DMS53 (cell line): Measurements from ENCODE around the gene FLVCR2.
A peak's percentile ranks its signal among the peaks of the same experiment; 100 is the strongest.

Experiments
- DNase-seq: peaks from one replicate; lab custom pipeline; 2025; lab: John Stamatoyannopoulos, UW

The FLVCR2 gene

GRCh38 chr14:75630695-75631452, 52.5 kb downstream of the FLVCR2 start:
- no peak for DNase-seq

DNA sequence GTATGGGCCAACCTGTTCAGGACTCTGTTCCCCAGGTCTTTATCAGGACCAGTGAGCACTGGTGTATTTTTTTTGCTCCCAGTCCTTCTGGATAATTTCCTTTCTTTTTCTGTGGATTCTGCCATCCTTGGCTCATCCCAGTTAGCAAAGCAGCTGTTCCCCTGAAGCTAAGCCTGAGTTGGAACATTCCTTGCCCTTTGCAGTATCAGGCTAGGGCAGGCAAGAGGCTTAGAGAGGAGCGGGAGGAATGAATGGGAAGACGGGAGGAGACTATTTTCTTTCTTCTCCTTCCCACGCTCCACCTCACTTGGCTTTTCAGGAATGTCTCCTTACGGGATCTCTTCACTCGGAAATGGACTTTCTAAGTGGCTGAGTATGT, 53.0 kb downstream of the FLVCR2 start:
- DNase-seq, result no peak

GRCh38 chr14:75634848-75635247, 56.4 kb downstream of the FLVCR2 start:
- DNase-seq, result no peak

DNA sequence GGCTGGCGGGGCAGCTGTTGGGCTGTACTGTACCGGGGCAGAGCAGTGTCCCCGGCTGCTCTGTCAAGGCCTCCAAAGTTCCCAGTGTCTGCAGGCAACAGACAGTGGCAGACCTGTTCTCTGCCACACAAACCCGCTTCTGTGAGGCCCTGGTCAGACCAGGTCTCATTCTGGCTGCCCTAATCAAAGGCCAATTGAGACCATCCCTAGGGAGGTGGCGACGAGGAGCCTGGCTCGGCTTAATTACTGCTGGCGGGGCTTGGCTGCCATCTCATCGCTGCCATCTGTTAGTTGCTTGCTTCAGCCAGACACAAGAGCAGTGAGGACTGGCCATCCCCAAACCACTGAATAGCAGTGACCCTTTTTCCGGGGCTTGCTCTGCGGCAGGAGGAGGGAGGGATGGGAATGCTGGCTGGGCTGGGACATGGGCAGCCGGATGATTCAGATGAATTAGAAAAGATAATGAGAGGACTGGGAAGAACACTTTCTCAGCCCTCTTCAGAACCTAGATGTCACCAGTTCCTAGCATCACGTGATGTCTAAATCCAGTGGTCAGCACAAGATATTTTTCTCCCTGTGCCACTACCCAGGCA, 57.8 kb downstream of the FLVCR2 start:
- no peak for DNase-seq

- peak; percentile 28 for DNase-seq
Observed at GRCh38 chr14:75640876-75641275, 62.5 kb downstream of the FLVCR2 start.

DNA sequence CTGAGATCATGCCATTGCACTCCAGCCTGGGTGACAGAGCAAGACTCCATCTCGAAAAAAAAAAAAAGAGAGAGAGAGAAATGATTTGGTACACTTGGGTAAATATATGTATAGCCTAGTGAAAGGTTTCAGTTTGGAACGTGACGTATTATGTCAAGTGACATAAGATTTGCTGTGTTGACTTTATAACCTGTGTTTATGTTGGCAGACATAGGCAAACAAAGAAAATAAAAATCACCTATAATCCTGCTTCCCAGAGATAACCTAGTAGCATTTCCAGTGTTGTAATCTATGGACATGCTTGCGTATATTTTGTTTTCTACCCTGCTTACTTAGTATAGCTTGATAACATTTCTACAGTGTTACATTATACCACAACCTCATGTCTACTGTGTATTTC, 65.6 kb downstream of the FLVCR2 start:
- peak; percentile 89 for DNase-seq

- peak; percentile 11 for DNase-seq
Observed at GRCh38 chr14:75645056-75645455, 66.6 kb downstream of the FLVCR2 start.

- no peak for DNase-seq
Observed at GRCh38 chr14:75646762-75647161, 68.3 kb downstream of the FLVCR2 start.

DNA sequence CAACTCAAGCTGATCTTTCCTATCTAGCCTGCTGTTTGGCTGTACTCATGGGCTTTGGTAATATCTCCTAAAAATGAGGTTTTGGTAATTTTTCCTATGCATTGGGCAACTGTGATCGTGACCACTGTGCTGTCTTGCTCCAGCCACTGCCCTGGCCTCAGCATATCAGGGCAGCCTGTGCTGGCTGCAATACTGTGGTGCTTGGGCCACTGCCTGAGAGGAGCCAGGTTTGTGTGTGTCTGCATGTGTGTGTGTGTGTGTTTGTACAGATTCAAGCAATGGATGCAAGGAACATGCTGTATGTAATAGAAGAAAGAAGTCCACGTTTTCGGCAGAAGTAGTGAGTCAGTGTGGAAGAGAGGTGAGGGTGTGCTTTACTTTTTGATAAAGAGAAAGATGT, 69.2 kb downstream of the FLVCR2 start:
- DNase-seq, result peak; percentile 31

- peak; percentile 87 for DNase-seq
Observed at GRCh38 chr14:75648066-75648838, 69.8 kb downstream of the FLVCR2 start.

DNA sequence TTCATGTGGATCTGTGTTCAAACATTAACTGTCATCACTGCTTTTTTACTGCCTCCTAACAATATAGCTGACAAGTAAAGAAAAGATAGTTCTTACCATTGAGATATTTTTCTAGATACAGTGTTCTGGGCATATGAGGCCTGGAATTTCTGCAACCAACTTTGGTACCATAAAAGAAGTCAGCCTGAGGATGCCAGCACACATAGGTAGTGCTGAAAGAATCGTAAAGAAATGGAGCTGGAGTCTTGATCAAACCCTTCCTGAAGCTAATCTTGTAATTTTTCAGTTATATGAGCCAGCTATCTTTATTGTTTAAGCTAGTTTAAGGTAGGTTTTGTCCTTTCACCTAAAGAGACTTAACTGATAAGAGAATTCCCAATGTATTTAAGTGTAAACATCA, 70.9 kb downstream of the FLVCR2 start:
- no peak for DNase-seq

GRCh38 chr14:75649773-75650172, 71.4 kb downstream of the FLVCR2 start:
- no peak for DNase-seq

- DNase-seq, result peak; percentile 19
Observed at GRCh38 chr14:75650253-75651058, 72.0 kb downstream of the FLVCR2 start.

- no peak for DNase-seq
Observed at GRCh38 chr14:75653563-75653962, 75.1 kb downstream of the FLVCR2 start.

DNA sequence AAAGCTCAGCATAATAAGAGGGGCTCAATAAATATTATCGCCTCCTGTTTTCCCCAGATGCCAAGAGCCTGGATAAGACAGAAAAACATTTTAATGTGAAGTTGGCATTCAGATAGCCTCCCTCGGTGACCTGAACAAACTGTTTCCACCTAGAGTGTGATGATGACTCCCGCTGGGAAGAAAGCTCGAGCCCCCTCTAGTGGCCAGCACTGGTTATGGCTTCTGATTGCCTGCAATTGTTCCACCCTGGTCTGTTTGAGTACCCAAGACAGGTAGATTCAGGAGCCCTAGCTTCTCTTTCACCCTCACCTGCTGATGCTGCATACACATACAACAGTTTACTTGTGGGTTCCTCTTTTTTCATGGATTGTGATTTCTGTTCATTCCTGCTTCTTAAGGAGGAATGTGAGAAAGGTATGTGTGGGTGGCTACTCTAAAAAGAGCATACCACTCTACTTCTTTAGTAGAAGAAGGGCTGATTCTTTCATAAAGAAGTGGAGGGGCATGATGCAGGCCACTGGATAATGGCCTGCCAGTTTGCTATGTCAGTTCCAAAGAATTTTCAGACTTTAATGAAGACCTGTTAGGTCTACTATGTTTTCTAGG, 75.8 kb downstream of the FLVCR2 start:
- peak; percentile 76 for DNase-seq

GRCh38 chr14:75655235-75655634, 76.8 kb downstream of the FLVCR2 start:
- no peak for DNase-seq

DNA sequence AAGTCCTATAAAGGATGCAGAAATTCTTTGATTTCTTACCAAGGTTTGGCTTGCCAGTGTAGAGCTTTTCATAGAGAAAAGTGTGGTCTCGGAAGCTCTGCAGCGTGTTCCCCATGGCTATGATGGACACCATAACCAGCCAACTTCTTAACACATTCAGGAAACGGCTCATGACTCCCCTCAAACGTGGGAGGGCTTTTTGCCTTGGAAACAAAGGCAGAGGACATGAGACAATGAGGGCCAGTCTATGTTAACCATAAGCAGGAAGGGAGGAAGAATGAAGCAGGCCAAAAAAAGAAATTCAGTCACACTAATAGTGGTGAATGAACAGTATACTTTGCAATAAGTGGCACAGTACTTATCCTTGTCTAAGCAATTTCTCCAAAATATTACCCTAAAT, 78.9 kb downstream of the FLVCR2 start:
- DNase-seq, result no peak

DNA sequence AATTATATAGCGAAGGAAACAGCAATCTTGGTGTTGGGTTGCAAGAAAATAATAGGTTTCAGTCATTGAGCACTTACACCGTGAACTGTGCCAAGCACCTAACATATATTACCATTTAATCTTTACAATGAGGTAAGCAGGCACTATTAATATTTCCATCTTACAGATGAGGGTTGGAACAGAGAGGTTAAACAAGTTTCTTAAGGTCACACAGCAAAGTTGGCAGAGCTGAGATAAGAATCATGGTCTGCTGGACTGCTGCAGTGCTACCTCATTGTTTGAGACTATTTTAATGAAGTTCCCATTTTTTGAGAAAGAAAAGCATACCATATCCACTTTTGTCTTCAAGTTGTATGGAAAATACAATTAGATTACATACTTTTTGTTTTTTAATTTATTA, 80.5 kb downstream of the FLVCR2 start:
- DNase-seq, result no peak

GRCh38 chr14:75660238-75660629, 81.8 kb downstream of the FLVCR2 start:
- DNase-seq, result no peak

DNA sequence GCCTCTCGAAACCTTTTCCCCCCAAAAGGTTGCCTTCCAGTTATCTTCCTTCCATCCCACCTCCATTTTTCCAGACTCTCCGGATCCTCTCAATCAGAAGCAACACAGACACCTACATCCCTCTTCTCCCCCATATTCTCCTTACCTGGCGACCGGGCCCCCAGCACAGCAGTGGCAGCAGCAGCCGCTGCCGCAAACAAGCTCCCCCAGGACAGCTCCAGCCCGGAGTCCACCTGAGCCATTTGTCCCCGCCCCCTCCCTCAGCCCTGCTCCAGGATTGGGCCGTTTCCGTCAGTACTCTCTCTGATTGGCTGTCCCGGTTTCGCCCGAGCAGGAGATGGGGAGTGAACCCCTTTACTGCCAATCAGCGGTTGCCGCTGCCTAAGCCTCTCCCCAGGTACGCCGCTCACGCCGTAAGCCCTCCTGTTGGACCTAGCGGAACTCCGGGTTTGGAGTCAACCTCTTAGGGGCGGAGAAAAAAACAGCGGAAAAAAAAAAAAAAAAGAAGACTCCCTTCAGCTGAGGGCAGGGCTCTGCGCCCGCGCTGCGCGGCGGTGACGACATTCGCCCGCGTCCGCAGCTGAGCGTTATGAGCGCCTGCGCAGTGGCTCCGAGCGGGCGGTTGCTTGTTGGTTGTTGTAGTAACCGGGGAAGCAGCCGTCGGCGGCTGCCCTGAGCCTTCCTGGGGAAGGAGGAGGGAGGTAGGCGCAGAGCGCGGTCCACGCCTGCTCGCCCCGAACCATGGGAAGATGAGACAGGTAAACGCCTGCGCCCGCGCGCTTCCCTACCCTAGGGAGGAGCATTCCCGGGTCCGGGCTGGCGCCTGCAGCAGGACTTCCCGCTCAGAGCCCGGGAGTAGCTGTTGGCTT, 82.4 kb downstream of the FLVCR2 start, which contains the start of the genes ERG28 and TTLL5:
ERG28 (minus strand) TSS at position 247 of the 869 bp plus-strand sequence. CDS start 3,374 bp downstream, outside the sequence.
TTLL5 (plus strand) TSS at position 617 of the 869 bp plus-strand sequence. CDS start 1,904 bp downstream, outside the sequence.
- peak; percentile 98 for DNase-seq

- no peak for DNase-seq
Observed at GRCh38 chr14:75661499-75661814, 83.0 kb downstream of the FLVCR2 start.
